GM18873 (cell line): ENCODE results near the gene SH3PXD2A.
"Not testable (repeated sequence)": the region's sequence is repeated elsewhere in the genome, so short reads cannot be mapped to it uniquely, and the experiment has no call there.

Experiments
- ATAC-seq: cut with Tn5 transposase; IDR thresholded peaks from one replicate; pipeline ENCODE4 v1.9.1; 2021; ENCODE audit warnings: mild to moderate bottlenecking, moderate library complexity, moderate number of reproducible peaks; ENCODE audit not compliant: unreplicated experiment, low FRiP score

Gene SH3PXD2A

DNA sequence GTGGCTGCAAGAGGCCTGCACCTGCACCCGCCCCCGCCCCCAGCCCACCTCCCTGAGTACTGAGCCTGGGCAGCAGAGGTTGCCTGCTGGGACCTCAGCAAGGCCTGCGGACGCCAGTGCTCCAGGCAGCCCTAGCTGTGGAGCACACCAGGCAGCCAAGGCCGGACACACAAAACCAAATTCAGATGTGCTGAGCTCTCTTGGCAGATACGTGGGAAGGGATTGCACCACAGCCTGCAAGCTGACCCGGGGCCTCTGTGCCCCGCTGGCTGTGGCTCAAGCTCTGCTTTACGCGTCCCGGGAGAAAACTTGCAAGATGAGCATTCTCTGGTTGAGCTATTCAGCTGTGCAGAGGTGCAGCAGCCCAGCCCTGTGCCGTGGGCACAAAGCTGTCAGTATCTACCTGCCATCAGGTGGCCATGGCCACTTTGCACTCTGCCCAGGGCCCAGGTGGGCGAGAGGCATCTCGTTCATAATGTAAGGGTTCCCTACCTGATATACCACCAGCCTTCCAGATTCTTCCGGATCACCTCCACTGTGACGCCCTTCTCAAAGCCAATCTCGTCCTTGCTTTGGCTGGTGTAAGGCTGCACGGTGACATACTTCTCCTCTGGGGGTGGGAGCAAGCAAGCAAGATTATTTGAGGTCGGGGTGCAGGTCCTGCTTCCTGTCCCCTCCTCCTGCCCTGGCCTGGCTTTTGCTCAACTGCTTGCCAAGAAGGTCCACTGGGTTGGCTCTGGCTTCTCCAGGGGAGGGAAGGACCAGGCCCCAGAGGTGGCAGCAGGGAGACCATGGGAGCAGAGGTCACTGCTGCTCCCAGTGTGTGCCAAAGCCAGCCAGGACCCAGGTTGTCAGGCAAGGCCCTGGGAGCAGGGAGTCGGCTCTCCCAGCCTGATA, 238.4 kb downstream of the SH3PXD2A start:
- ATAC-seq: no peak

DNA sequence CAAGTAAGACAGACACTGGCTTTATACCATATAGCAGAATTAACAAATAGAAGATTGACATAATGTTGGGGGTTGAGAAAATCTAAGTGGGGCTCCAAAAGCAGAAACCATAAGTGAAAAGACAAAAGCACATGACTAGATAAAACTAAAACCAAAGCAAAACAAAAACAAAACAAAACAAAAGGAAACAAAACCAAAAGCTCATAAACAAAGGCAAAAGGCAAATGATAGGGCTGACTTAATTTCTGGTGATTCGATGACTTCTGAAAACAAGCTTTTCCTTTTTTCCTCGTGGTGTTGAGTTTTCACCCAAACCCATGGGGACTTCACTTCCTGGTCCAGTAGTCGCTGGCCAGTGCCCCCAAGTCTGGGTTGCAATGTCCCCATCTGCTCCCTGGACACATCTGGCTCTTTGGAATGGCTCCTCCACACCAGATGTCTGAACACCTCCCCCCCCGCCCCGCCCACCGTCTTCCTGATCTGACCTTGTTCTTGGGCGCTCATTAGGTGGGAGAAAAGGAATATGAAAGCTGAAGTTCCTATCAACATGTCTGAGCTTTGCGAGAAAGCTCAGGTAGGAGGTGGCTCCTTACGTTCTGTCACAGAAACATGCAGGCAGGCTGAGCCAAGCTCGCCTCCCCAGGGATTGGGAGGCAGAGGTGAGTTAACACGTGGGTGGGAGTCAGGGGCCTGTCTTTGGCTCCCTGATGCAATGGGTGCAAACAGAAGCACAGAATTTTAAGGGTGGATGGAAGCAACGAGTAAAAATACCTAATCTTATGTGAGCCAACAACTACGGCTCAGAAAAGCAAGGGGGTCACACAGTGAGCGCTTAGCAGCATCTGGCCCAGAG, 240.8 kb downstream of the SH3PXD2A start:
- no peak for ATAC-seq

DNA sequence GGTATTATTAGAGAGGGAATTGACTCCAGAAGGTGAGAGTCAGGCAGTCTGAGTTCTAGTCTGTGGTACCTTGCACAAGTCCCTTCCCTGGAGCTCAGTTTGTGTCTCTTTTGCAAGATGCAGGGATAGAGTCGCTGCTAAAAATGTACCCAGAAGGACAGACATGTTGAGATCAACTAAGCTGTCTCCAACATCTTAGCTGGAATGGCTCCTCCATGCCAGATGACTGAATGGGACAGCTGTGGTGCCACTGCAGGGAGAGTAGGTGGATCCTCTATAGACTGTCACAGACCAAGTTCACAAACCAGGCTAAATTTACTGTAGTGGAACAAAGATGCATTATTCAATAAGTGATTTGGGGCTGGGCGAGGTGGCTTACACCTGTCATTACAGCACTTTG, 241.8 kb downstream of the SH3PXD2A start:
- no peak for ATAC-seq

DNA sequence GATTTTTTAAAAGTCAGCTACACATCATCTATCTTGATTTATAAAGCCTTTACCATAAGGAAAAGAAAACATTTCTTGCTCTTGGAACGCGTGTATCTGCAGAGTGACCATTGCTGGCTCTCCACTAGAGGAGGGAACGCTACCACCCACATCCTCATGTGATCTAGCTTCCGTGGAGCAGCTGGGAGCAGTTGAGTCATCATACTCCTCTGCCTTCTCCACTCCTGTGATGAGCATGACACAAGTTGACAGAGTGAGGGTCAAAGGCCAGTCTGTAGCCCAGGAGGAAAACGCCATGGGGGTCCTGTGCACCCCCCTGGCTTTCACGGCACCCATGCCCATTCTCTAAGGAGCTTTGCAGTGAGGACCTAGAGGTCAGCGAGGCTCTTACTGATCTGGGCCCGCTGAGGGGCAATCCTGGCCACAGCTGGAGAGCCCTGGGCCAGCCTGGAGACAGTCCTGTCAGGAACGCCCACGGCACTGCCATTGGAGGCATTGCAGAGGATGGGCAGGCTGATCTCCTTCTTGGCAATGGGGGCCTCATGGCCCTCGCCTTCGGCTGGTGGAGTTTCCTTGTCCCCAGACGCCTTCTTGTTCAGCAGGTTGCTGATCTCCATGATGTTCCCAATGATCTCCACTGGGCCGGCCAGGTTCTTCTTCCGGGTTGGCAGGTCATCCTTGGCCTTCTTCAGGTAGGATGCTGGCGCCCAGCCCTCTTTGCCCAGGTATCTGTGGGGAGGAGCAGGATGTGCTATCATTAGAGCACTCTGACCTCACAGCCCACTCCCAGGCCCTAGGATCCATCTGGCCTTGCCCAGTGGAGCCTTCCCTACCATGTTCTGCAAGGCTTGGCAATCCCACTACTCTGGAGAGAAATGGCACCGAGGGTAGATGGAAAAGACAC, 242.7 kb downstream of the SH3PXD2A start:
- ATAC-seq: no peak

DNA sequence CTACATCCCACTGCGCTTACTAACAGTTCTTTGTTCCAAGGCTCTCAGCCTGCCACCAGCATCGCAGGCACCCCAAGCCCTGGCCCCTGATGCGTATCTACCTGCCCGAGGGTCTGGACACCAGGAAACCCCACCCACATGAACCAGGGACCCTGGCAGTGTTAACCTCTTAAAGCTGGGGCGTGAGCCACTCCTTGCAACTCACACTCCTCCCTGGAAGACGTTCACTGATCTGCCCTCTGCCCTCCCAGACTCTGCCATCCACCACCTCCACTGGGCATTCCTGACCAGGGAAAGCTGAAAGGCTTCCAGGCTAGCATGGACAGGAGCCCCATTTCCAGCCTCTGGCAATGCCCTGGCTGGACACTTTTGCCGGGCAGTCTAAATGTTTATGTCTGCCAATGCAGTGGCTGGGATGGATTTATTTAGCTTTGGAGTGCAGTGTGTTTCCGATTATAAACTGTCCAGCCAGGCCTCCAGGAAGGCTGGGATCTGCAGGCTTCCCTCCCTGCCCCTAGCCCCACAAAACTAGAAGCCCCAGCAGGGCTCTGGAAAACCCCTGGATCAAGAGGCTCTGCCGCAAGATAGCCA, 244.4 kb downstream of the SH3PXD2A start:
- ATAC-seq: no peak

DNA sequence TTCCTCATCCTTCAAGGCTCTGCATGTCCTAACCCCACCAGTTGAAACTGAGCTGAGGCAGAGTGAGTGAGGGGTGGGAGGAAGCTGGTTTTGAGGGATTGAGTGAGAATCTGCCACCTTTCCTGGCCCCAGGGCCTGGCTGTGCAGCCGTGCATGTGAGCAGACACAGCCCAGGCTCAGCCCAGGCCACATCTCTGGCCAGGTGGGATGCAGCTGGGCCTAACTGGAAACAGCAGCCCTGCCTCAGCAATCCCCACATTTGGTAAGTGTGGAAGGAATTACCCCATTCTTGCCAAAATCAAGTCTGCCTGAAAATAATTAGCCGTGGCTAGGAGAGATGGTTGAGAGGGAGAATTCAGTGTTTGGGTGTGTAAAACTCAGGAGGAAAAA, 245.3 kb downstream of the SH3PXD2A start:
- ATAC-seq: no peak

DNA sequence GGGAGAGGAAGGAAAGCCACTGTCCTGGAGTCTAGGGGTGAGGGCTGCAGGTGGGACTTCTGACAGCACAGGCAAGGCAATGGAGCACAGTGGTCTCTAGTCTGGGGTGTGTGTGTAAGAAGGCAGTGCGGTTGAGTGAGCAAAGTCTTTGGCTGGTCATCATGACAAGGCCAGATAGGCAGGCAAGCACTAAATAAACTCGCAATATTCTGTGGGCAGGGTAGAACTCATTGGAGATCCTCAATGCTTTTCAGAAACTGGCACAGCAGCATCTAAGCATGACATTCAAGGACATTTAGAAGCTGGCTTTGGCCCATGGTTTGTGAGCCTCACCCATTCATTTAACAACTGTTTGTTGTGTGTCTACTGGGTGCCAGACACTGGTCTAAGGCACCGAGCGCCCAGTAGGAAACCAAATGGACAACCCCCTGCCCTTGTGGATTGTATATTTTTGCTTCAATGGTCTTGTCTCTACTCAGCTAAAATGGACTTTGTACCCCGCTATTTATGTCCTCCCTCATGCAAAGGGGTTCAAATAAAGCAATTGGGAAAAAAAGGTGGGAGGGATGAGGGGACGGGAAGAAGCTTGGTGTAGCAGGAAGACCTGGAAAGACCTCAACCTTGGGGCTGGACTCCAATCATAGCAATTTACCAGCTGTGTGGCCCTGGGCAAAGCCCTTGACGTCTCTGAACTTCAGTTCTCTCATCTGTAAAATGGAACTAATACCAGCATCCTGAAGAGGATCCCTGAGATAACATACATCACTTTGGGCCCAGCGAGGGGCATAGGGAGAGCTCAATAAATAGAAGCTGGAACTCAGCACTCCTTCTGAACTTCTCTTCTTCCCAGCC, 245.9 kb downstream of the SH3PXD2A start:
- ATAC-seq: no peak

DNA sequence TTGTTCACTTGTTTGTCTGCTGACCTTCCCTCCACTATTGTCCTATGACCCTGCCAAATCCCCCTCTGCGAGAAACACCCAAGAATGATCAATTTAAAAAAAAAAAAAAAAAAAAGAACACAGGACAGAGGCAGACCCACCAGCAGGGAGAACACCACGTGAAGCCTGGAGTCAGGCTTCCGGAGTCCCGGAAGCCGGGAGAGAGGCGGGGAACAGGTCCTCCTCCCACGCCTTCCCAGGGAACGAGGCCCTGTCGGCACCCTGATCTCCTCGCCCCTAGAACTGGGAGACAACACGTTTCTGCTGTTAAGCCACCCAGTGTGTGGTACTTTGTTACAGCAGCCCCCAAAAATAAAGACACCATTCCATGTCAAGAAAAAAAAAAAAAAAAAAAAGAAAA, 247.3 kb downstream of the SH3PXD2A start:
- ATAC-seq: not testable (repeated sequence)

DNA sequence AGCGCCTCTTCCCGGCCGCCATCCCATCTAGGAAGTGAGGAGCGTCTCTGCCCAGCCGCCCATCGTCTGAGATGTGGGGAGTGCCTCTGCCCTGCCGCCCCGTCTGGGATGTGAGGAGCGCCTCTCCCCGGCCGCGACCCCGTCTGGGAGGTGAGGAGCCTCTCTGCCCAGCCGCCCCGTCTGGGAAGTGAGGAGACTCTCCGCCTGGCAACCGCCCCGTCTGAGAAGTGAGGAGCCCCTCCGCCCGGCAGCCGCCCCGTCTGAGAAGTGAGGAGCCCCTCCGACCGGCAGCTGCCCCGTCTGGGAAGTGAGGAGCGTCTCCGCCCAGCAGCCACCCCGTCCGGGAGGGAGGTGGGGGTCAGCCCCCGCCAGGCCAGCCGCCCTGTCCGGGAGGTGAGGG, 248.3 kb downstream of the SH3PXD2A start:
- ATAC-seq: not testable (repeated sequence)

DNA sequence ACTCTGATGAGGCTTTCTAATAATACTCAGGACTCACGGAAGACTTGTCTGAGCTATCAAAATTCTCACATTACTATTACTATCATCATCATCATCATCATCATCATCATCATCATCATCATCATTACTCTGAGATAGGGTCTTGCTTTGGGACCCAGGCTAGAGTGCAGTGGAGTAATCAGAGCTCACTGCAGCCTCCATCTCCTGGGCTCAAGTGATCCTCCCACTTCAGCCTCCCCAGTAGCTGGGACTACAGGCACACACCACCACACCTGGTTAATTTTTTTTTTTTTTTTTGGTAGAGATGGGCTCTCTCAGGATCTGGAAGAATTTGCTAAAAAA, 249.3 kb downstream of the SH3PXD2A start:
- ATAC-seq: not testable (repeated sequence)

DNA sequence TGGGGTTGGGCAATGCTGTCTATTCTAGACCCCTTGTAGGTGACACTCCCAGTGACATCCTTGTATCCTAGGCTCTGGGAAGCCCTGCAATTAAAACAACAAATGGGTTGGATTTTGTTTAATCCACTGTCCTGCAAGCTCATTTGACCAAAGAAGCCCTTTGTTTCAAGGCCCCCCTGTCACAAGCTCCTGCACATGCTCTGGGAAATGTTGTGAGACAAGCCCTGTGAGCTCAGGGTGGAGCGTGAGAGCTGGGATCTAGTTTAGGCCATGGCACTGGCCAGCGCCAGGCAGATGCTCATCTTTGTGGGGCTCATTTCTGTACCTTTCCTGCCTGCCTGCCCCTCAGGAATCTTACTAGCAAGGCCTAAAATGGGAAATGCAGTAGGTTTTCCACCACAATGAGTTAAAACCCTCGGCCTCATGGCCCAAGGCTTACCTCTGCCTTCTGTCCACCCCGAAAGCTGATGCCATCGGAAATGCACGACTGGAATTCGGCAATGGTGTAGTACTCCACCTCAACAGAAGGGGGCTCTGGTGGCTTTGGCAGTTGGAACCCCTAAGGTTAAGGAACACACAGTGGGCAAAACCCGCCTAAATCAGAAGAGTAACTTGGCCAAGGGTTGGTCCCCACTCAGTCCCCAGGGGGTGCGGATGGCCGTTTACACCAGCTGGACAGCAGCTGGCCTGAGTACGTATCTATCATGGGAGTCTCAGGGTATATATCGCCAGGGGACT, 249.8 kb downstream of the SH3PXD2A start:
- no peak for ATAC-seq

DNA sequence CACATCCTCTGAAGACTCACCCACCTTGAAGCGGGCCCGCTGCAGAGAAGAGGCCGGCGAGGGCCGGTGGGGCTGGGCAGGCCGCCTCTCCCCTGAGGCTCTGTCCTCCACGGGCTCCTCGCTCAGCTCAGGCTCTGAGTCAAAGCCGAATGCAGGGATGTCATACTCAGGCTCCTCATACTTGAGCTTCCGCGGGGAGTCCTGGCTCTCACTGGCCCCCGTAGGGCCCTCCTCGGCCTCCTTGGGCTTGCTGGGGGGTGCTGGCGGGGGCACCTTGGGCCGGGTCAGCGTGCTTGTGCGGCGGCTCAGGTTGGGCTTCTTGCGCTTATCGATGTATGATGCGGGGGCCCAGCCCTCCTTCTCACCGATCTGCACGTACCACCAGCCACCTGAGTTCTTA, 252.0 kb downstream of the SH3PXD2A start:
- ATAC-seq: no peak

DNA sequence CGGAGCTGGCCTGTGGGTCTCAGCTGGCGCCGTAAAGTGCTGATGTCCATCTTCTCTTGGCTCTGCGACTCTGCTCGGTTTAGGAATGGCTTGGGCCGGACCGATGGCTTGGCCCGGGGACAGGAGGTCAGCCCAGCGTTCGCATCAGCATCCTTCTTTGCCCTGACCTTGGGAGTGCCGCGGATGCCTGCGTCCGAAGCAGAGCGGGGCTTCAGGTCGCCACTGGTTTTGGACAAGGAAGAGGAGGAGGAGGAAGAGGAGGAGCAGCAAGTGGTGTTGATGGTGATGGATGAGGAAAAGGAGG, 252.6 kb downstream of the SH3PXD2A start:
- ATAC-seq: no peak

DNA sequence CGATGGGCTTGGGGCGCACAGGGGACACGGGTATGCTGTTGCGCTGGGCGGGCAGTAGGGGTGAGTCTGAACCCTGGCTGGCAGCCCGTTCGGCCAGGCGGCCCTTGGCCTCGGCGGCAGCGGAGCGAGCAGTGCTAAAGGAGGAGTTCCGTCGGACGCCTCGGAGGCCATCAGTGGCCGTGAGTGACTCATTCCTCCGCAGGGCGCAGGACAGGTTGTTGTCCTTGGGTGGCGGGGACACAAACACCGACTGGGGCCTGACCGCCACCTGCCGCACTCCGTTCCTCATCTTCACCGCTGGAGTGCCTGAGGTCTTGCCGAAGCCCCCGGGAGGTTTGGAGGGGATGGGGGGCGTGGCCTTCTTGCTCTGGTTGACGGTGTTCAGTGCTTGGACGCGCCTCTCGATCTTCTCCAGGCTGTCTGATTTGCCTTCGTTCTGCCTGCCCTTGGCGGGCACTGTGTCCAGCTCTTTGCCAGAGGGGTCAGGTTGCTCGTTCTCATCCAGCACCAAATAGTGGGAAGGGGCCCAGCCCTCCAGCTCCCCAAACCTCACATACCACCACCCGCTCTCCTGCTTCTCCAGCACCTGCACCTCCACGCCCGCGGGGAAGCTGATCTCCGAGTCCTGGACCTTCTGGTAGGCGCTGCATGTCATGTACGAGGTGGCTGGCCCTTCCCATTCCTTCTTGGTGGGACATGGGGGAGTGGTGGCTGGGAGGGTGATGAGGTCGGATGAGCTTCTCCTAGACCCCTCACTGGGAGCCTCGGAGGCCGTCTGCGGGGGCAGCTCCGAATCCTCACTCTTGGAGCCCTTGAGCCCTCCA, 253.1 kb downstream of the SH3PXD2A start:
- ATAC-seq: no peak

DNA sequence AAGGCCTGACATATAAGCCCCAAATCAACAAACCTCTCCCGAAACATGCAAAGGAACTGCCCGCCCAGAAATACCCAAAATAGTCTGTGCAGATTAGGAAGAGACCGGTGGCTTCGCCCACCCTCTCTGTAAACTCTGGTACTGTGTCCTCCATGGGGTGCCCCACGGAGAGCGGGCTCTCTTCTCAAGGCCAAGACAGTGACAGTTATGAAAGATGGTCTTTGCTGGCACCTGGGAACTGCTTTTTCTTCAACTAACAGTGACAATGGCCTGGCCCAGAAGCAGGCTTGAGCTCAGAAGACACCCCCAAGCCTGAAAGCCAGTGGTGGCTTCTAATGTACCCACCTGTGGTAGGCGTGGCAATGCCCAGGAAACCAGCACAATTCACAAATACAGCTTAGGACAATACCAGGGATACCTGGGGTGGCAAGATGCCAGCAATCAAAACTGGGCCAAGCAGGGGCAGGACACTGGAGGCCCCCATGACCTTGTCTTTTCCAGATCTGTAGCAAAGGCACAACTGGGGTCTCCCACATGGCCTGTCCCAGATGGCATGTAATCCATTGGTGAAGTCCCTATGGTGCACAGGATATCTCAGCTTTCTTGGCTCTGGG, 254.3 kb downstream of the SH3PXD2A start:
- no peak for ATAC-seq

DNA sequence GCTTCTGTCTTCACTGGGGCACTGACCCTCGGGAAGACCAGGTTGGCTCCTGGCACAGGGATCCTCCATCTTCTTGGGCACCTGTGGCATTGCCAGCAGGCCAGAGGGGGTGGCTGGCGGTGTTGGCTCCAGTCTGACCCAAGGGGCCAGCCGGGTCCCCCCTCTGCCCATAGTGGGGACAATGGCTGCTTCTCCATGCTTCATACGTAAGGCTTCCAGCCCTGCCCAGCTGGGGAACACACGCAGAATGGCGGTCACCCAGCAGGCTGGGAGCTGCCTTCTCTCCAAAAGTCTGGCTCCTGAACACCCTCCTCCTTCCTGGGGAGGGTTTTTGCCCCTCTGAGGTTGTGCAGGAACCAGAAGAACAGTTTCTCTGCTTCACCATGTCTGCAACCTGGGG, 255.1 kb downstream of the SH3PXD2A start:
- no peak for ATAC-seq

DNA sequence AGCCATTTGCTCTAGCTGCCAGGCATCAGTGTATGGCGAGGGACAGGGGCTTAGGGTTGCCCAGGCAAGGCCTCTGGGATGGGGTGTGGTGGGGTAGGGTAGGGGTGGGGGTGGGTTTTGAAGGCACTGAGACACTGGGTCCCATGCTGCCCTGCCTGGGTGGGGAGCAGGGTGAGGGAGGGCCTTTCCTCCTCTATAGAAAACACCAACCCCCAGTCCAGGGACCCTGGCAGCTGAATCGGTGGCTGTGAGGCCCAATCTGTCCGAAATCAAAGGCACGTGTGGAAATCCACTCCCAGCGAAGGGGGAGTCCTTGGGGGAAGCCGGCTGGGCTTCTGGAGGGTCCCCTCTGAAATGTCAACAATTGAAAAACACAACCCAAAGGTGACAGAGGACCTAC, 255.5 kb downstream of the SH3PXD2A start:
- no peak for ATAC-seq

DNA sequence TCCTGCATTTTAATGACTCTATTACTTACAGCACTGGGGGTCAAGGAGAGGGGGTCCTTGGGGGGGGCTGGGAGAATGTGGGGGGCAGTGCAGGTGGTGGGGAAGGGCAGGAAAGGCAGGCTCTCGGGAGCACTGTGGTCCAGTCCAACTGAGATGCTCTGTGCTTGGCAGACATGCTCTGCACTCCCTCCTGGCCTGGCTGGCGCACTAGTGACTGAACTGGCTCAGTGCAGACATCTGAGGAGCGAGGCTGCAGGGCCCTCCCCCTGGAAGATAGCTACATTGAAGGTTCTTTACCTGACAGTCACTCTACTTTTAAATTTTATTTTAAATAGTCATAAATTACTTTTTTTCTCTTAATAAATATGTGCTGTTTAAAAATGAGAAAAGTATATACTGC, 256.2 kb downstream of the SH3PXD2A start:
- ATAC-seq: no peak
